ENCODE results near the gene SCP2D1.

- TF ChIP-seq POLR2A (IDR thresholded peaks at IDR 0.05), result no peak
- no peak for TF ChIP-seq CTCF (IDR thresholded peaks at IDR 0.05)
Observed at GRCh38 chr20:18856873-18857272, 43.3 kb downstream of the SCP2D1 start.

All from uterus (tissue), 2 donors.